DOHH2 (cell line): ENCODE results near the gene MED31.

Experiments
- CTCF ChIP-seq: fragments of 200-600 bp; sonication (generic); IDR thresholded peaks from one replicate; pipeline ENCODE4 v1.5.1; 2014; ENCODE audit warnings: antibody characterized with exemption, mild to moderate bottlenecking, low read depth, low read length; ENCODE audit not compliant: poor library complexity, severe bottlenecking
- EZH2phosphoT487 ChIP-seq: fragments of 200-600 bp; sonication (generic); IDR thresholded peaks from 2 replicates; pipeline ENCODE4 v1.6.1; 2017; ENCODE audit warnings: borderline replicate concordance, mild to moderate bottlenecking, antibody characterized with exemption, low read length, moderate library complexity, mixed read lengths

DNA sequence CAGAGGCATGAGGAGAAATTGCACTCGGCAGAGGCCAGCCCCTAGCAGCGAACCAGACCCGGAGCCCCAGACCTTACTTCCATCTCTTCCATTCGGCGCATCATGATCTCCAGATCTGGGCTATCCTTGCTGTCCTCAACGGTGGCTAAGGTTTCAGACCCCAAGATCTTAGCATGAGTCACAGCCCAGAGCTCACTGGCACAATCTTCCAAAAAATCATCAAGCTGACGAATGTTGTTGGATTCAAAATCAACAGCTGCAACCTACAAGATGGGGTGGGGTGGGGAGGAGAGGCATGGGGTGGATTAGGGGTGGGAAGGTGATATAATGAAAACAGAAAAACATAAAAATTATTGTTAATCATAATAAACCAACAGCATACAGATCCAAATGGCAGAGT, 55.3 kb downstream of the MED31 start:
- TF ChIP-seq CTCF (no peak), EZH2phosphoT487 (no peak)
